Mesodermal cell (in vitro differentiated cells): ENCODE results near the gene ENTREP3.

Source experiments
- H3K27ac ChIP-seq: 2 replicates; pipeline ENCODE4 v1.7.0; 2013; ENCODE audit warnings: mild to moderate bottlenecking, low read depth, low read length, moderate library complexity; ENCODE audit not compliant: severe bottlenecking
- H3K36me3 ChIP-seq: 2 replicates; pipeline ENCODE4 v1.7.1; 2013; ENCODE audit warnings: mild to moderate bottlenecking, low read length, moderate library complexity; ENCODE audit not compliant: control insufficient read depth, insufficient read depth
- H3K4me1 ChIP-seq: one replicate; pipeline ENCODE4 v1.7.1; 2013; ENCODE audit warnings: mild to moderate bottlenecking, low read length; ENCODE audit not compliant: insufficient read depth, control insufficient read depth, poor library complexity, severe bottlenecking
- H3K4me3 ChIP-seq: 2 replicates; pipeline ENCODE4 v1.7.0; 2013; ENCODE audit warnings: low read length, control low read depth, mild to moderate bottlenecking; ENCODE audit not compliant: insufficient read depth, poor library complexity, severe bottlenecking; ENCODE audit errors: extremely low read depth
- H3K9me3 ChIP-seq: 2 replicates; pipeline ENCODE4 v1.7.1; 2013; ENCODE audit warnings: mild to moderate bottlenecking, low read length, moderate library complexity; ENCODE audit not compliant: control insufficient read depth
- whole genome bisulfite sequencing, 2 experiments: methylation state at CpG; one replicate each; pipeline ENCODE4 v1.1.5; 2013; ENCODE audit warnings: missing lambda C conversion rate in 2 of 2; ENCODE audit not compliant: insufficient coverage in 2 of 2; 5-methylcytosine and 5-hydroxymethylcytosine counted together

Gene ENTREP3

GRCh38 chr1:155261852-155262673, 6.8 kb upstream of the ENTREP3 start, which contains the start of gene SCAMP3:
SCAMP3 (minus strand) TSS chr1:155262360; CDS start chr1:155262151, 209 bp downstream.
- peak within 1 kb of the TSS; percentile 81 for H3K4me3 ChIP-seq
- whole genome bisulfite sequencing, 2 experiments: 1% methylated on average over 30 to 46 of the region's 47 CpGs
- H3K9me3 ChIP-seq: no peaks in the 10 kb centered on the region
- H3K4me1 ChIP-seq: peaks cover 8% of the 10 kb centered on the region
- H3K27ac ChIP-seq: peak within 1 kb of the TSS; percentile 81
- H3K36me3 ChIP-seq: peaks cover 75% of the 10 kb centered on the region

GRCh38 chr1:155261493-155261851, 6.2 kb upstream of the ENTREP3 start:
- H3K27ac ChIP-seq: peak overlapping the region; percentile 81
- H3K36me3 ChIP-seq: peaks cover 75% of the 10 kb centered on the region
- H3K9me3 ChIP-seq: no peaks in the 10 kb centered on the region
- H3K4me1 ChIP-seq: peaks cover 9% of the 10 kb centered on the region
- H3K4me3 ChIP-seq: peak overlapping the region; percentile 81
- WGBS, 2 experiments: 1 to 6% methylated on average over 9 of the region's 9 CpGs

GRCh38 chr1:155260276-155260675, 5.0 kb upstream of the ENTREP3 start:
- no peaks in the 10 kb centered on the region for H3K9me3 ChIP-seq
- WGBS, 2 experiments: 90 to 100% methylated on average over 2 to 3 of the region's 5 CpGs
- H3K36me3 ChIP-seq: peaks cover 65% of the 10 kb centered on the region
- peak overlapping the region; percentile 1 for H3K4me3 ChIP-seq
- no peak overlapping the region for H3K27ac ChIP-seq
- peaks cover 15% of the 10 kb centered on the region for H3K4me1 ChIP-seq

- H3K36me3 ChIP-seq: peaks cover 47% of the 10 kb centered on the region
- peaks cover 28% of the 10 kb centered on the region for H3K4me1 ChIP-seq
- H3K27ac ChIP-seq: no peak overlapping the region
- H3K4me3 ChIP-seq: peak overlapping the region; percentile 65
- WGBS, 2 experiments: 92 to 96% methylated on average over 19 to 20 of the region's 20 CpGs
- no peaks in the 10 kb centered on the region for H3K9me3 ChIP-seq
Observed at GRCh38 chr1:155256058-155256852, 972 bp upstream of the ENTREP3 start.

- Histone ChIP-seq H3K9me3 (no peaks in the 10 kb centered on the region), H3K36me3 (peaks cover 50% of the 10 kb centered on the region), H3K4me3 (peak overlapping the region; percentile 65), H3K4me1 (peaks cover 35% of the 10 kb centered on the region), H3K27ac (no peak overlapping the region)
- WGBS, 2 experiments: 18% methylated on average over 9 to 29 of the region's 35 CpGs
Observed at GRCh38 chr1:155254714-155255242, 505 bp downstream of the ENTREP3 start.

GRCh38 chr1:155254228-155254713, 1.0 kb downstream of the ENTREP3 start:
- H3K4me1 ChIP-seq: peaks cover 35% of the 10 kb centered on the region
- peaks cover 49% of the 10 kb centered on the region for H3K36me3 ChIP-seq
- no peak overlapping the region for H3K27ac ChIP-seq
- H3K4me3 ChIP-seq: peak overlapping the region; percentile 65
- WGBS, 2 experiments: 81 to 87% methylated on average over 9 to 11 of the region's 12 CpGs
- no peaks in the 10 kb centered on the region for H3K9me3 ChIP-seq

- WGBS, 2 experiments: 83 to 100% methylated on average over 4 to 5 of the region's 5 CpGs
- Histone ChIP-seq H3K4me3 (peak overlapping the region; percentile 65), H3K4me1 (peaks cover 35% of the 10 kb centered on the region), H3K27ac (peak overlapping the region; percentile 29), H3K9me3 (no peaks in the 10 kb centered on the region), H3K36me3 (peaks cover 49% of the 10 kb centered on the region)
Observed at GRCh38 chr1:155253797-155254196, 1.5 kb downstream of the ENTREP3 start.

- Histone ChIP-seq H3K9me3 (no peaks in the 10 kb centered on the region), H3K4me3 (no peak overlapping the region), H3K36me3 (peaks cover 49% of the 10 kb centered on the region), H3K27ac (no peak overlapping the region), H3K4me1 (peaks cover 35% of the 10 kb centered on the region)
- 88 to 95% methylated on average over 5 of the region's 5 CpGs for WGBS, 2 experiments
Observed at GRCh38 chr1:155253208-155253607, 2.1 kb downstream of the ENTREP3 start.

- Histone ChIP-seq H3K9me3 (no peaks in the 10 kb centered on the region), H3K36me3 (peaks cover 54% of the 10 kb centered on the region), H3K27ac (no peak overlapping the region), H3K4me3 (no peak overlapping the region), H3K4me1 (peaks cover 35% of the 10 kb centered on the region)
- WGBS, 2 experiments: 93 to 96% methylated on average over 2 to 4 of the region's 7 CpGs
Observed at GRCh38 chr1:155251566-155251965, 3.7 kb downstream of the ENTREP3 start.

GRCh38 chr1:155250633-155251449, 4.4 kb downstream of the ENTREP3 start:
- no peaks in the 10 kb centered on the region for H3K9me3 ChIP-seq
- H3K27ac ChIP-seq: no peak overlapping the region
- H3K36me3 ChIP-seq: peaks cover 57% of the 10 kb centered on the region
- H3K4me1 ChIP-seq: peaks cover 28% of the 10 kb centered on the region
- H3K4me3 ChIP-seq: no peak overlapping the region
- 15 to 30% methylated on average over 16 to 21 of the region's 23 CpGs for WGBS, 2 experiments
